Stimulated activated naive CD8-positive, alpha-beta T cell treated with anti-CD3 and anti-CD28 coated beads, Interleukin-15, Interleukin-2, amounts not matched to agents 100 ng/mL and 50 ng/mL, for 24 hours (primary cell): ENCODE results near the gene ERAL1.

Experiments used
- H3K27ac Mint-ChIP-seq: one replicate; pipeline ENCODE4 v1.8.0; 2021; ENCODE audit warnings: mild to moderate bottlenecking, mixed read lengths
- H3K27me3 Mint-ChIP-seq: one replicate; pipeline ENCODE4 v1.8.0; 2021; ENCODE audit warnings: mixed read lengths
- H3K36me3 Mint-ChIP-seq: one replicate; pipeline ENCODE4 v1.8.0; 2021; ENCODE audit warnings: low read depth, mixed read lengths
- H3K4me1 Mint-ChIP-seq: one replicate; pipeline ENCODE4 v1.8.0; 2021; ENCODE audit warnings: low read depth, mixed read lengths
- H3K4me3 Mint-ChIP-seq: one replicate; pipeline ENCODE4 v1.8.0; 2021; ENCODE audit warnings: mild to moderate bottlenecking, mixed read lengths
- H3K9me3 Mint-ChIP-seq: one replicate; pipeline ENCODE4 v1.8.0; 2021; ENCODE audit warnings: mixed read lengths

The ERAL1 gene

DNA sequence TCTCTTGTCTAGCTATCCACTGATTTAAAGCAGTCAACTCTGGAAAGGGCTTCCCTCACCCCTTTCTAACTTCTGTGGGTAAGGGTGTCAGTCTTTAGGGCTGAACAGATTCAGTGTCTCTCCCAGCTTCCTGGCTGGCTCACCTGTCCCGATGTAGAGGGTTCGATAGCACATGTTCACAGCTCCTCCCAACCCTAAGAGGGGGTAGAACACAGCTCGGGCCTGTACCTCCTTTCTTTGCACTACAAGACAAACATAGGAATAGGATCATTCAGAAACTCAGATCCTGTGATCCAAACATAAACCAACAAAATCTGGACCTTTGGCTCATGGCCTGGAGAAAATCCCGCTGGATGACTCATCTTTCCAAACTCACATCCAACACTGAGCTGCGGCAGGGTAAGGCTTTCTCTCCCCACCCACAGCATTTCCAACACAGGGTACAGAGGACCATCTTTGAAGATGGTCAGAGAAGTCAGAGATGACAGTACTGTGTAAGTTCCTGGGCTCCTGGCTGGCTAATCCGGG is 53.9 kb downstream of the ERAL1 start:
- Mint-ChIP-seq H3K27me3 (no peaks in the 10 kb centered on the region), H3K36me3 (peaks cover 71% of the 10 kb centered on the region), H3K9me3 (no peaks in the 10 kb centered on the region), H3K27ac (peak overlapping the region; percentile 61), H3K4me1 (no peaks in the 10 kb centered on the region), H3K4me3 (no peak overlapping the region)

DNA sequence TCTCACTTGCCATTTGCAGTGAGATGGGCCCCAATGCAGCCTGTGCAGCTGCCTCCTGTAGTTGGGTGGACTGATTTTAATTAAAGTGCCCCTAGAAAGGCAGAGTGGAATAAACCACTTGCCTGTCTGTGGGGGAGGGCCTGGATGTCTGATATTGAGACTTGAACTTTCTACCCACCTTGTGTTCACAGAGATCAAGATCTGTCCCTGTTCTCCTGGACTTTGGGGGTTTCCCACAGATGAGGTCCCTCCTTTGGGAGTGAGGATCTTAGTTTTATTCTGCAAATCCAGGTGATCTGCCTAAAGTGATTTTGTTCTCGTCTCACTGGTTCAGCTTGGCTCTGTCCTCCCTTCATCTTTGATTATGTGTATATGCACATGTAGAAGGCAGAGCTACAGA is 55.7 kb downstream of the ERAL1 start:
- Mint-ChIP-seq H3K9me3 (peaks cover 8% of the 10 kb centered on the region), H3K36me3 (peaks cover 82% of the 10 kb centered on the region), H3K27ac (no peak overlapping the region), H3K27me3 (no peaks in the 10 kb centered on the region), H3K4me3 (no peak overlapping the region), H3K4me1 (peaks cover 9% of the 10 kb centered on the region)
